ENCODE measurements around the gene C1QTNF4. TPM values are rescaled to one million over a fixed set of nuclear protein-coding genes. Genes with fewer than 3 reads are reported as not detected.

Gene C1QTNF4
- total and polyA plus RNA-seq, 9 of the 15 experiments (the other 6 are each of a cell fraction or from before 2014, with no cell fraction given), result not detected

DNA sequence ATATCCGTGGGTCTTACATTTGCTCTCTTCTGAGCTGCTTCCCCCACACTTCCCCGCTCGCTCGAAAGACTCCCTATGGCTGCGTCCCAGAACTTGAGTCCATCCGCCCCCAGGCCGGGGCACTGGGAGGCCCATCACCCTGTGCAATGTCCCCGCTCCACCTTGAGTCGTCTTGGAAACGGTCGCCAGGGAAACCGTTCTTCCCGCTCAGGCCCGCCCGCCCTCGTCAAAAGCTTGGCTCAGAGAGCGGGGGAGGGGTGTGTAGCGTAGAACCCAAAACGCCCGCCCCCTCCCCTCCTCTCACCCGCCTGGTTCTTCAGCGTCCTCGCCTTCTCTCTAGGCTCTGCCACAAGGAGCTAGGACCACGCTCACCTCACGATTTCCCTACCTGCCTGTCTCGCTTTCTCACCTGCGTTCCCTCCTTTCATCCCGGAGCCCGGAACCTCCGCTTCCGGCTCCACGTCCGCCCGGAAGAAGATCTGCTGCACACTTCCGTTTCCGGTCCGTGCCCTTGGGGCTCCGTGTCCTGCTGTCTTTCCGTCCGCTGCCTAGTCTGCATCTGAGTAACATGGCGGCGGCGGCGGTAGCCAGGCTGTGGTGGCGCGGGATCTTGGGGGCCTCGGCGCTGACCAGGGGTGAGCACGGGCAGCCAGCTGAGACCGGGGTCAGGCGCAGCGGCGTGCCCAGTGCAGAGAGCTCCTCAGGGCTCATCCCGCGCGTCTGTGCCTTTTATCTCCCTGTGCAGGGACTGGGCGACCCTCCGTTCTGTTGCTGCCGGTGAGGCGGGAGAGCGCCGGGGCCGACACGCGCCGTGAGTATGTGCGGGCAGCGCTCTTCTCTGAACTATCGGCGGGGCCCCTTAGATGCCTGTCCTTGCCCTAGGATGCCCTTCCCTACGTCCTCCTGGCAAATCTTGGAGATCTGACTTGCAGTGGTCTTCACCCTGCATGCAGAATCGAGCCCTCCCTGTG is 15.4 kb downstream of the C1QTNF4 start, which contains the start of the genes KBTBD4 and NDUFS3 (continued):
- TF ChIP-seq, protein P1, sequence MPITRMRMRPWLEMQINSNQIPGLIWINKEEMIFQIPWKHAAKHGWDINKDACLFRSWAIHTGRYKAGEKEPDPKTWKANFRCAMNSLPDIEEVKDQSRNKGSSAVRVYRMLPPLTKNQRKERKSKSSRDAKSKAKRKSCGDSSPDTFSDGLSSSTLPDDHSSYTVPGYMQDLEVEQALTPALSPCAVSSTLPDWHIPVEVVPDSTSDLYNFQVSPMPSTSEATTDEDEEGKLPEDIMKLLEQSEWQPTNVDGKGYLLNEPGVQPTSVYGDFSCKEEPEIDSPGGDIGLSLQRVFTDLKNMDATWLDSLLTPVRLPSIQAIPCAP (CRISPR knock-in tag; IDR thresholded peaks at IDR 0.05; ENCODE audit: borderline replicate concordance), result no peak
- no peak for TF ChIP-seq HIVEP1 (CRISPR knock-in tag; IDR thresholded peaks at IDR 0.05)
- TF ChIP-seq, protein P2, sequence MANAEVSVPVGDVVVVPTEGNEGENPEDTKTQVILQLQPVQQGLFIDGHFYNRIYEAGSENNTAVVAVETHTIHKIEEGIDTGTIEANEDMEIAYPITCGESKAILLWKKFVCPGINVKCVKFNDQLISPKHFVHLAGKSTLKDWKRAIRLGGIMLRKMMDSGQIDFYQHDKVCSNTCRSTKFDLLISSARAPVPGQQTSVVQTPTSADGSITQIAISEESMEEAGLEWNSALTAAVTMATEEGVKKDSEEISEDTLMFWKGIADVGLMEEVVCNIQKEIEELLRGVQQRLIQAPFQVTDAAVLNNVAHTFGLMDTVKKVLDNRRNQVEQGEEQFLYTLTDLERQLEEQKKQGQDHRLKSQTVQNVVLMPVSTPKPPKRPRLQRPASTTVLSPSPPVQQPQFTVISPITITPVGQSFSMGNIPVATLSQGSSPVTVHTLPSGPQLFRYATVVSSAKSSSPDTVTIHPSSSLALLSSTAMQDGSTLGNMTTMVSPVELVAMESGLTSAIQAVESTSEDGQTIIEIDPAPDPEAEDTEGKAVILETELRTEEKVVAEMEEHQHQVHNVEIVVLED (CRISPR knock-in tag; IDR thresholded peaks at IDR 0.05), result peak; percentile 72
- peak; percentile 24; the same call in 1 of the 2 replicates for TF ChIP-seq FOXK1 (CRISPR knock-in tag; IDR thresholded peaks at IDR 0.05; ENCODE audit: borderline replicate concordance)
- TF ChIP-seq, protein P3, sequence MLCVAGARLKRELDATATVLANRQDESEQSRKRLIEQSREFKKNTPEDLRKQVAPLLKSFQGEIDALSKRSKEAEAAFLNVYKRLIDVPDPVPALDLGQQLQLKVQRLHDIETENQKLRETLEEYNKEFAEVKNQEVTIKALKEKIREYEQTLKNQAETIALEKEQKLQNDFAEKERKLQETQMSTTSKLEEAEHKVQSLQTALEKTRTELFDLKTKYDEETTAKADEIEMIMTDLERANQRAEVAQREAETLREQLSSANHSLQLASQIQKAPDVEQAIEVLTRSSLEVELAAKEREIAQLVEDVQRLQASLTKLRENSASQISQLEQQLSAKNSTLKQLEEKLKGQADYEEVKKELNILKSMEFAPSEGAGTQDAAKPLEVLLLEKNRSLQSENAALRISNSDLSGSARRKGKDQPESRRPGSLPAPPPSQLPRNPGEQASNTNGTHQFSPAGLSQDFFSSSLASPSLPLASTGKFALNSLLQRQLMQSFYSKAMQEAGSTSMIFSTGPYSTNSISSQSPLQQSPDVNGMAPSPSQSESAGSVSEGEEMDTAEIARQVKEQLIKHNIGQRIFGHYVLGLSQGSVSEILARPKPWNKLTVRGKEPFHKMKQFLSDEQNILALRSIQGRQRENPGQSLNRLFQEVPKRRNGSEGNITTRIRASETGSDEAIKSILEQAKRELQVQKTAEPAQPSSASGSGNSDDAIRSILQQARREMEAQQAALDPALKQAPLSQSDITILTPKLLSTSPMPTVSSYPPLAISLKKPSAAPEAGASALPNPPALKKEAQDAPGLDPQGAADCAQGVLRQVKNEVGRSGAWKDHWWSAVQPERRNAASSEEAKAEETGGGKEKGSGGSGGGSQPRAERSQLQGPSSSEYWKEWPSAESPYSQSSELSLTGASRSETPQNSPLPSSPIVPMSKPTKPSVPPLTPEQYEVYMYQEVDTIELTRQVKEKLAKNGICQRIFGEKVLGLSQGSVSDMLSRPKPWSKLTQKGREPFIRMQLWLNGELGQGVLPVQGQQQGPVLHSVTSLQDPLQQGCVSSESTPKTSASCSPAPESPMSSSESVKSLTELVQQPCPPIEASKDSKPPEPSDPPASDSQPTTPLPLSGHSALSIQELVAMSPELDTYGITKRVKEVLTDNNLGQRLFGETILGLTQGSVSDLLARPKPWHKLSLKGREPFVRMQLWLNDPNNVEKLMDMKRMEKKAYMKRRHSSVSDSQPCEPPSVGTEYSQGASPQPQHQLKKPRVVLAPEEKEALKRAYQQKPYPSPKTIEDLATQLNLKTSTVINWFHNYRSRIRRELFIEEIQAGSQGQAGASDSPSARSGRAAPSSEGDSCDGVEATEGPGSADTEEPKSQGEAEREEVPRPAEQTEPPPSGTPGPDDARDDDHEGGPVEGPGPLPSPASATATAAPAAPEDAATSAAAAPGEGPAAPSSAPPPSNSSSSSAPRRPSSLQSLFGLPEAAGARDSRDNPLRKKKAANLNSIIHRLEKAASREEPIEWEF (CRISPR knock-in tag; IDR thresholded peaks at IDR 0.05), result no peak
- peak; percentile 96 for TF ChIP-seq SP1 (CRISPR knock-in tag; IDR thresholded peaks at IDR 0.05)
- TF ChIP-seq PHB2 (IDR thresholded peaks at IDR 0.05; ENCODE audit: low read depth), result no peak
- TF ChIP-seq ZNF696 (CRISPR knock-in tag; conservative IDR thresholded peaks at IDR 0.05), result no peak
- peak; percentile 72 for TF ChIP-seq CHD2 (IDR thresholded peaks at IDR 0.05; ENCODE audit: low read depth, low read length)
- 0 out of 2 replicates have a peak, but pooled peaks have one; percentile 9 for TF ChIP-seq ZNF316 (IDR thresholded peaks at IDR 0.05)
- TF ChIP-seq ZNF699 (CRISPR knock-in tag; IDR thresholded peaks at IDR 0.05; ENCODE audit: insufficient replicate concordance), result no peak
- TF ChIP-seq, protein P4, sequence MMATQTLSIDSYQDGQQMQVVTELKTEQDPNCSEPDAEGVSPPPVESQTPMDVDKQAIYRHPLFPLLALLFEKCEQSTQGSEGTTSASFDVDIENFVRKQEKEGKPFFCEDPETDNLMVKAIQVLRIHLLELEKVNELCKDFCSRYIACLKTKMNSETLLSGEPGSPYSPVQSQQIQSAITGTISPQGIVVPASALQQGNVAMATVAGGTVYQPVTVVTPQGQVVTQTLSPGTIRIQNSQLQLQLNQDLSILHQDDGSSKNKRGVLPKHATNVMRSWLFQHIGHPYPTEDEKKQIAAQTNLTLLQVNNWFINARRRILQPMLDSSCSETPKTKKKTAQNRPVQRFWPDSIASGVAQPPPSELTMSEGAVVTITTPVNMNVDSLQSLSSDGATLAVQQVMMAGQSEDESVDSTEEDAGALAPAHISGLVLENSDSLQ (IDR thresholded peaks at IDR 0.05), result peak; percentile 95
- TF ChIP-seq, protein P5, sequence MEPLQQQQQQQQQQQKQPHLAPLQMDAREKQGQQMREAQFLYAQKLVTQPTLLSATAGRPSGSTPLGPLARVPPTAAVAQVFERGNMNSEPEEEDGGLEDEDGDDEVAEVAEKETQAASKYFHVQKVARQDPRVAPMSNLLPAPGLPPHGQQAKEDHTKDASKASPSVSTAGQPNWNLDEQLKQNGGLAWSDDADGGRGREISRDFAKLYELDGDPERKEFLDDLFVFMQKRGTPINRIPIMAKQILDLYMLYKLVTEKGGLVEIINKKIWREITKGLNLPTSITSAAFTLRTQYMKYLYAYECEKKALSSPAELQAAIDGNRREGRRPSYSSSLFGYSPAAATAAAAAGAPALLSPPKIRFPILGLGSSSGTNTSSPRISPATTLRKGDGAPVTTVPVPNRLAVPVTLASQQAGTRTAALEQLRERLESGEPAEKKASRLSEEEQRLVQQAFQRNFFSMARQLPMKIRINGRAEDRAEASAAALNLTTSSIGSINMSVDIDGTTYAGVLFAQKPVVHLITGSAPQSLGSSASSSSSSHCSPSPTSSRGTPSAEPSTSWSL (CRISPR knock-in tag; IDR thresholded peaks at IDR 0.05; ENCODE audit: borderline replicate concordance), result no peak
- TF ChIP-seq, protein P6, sequence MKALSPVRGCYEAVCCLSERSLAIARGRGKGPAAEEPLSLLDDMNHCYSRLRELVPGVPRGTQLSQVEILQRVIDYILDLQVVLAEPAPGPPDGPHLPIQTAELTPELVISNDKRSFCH (CRISPR knock-in tag; IDR thresholded peaks at IDR 0.05), result no peak
- TF ChIP-seq, protein P6 (tag; IDR thresholded peaks at IDR 0.05), result peak; percentile 96

All from K562 (cell line).